ENCODE results near the gene SPOCK1. TPM values are rescaled to one million over a fixed set of nuclear protein-coding genes. Genes with fewer than 3 reads are reported as not detected.

Gene SPOCK1
- total and polyA plus RNA-seq, 4 donors = 0.48 to 4.5 (median 0.69) TPM

GRCh38 chr5:137294604-137295003 lies 204.5 kb downstream of the SPOCK1 start:
- no peaks in the 10 kb centered on the region for H3K4me1 ChIP-seq (ENCODE audit: control insufficient read depth in 5 of 5, insufficient read depth in 5 of 5, low read length in 5 of 5)
- H3K36me3 ChIP-seq (ENCODE audit: control insufficient read depth in 4 of 4, insufficient read depth in 4 of 4, low read length in 4 of 4) = no peaks in the 10 kb centered on the region
- TF ChIP-seq CTCF (IDR thresholded peaks at IDR 0.05; ENCODE audit: control extremely low read depth, extremely low read depth) = no peak
- H3K27me3 ChIP-seq (ENCODE audit: control insufficient read depth in 3 of 3, insufficient read depth in 3 of 3, low read length in 2 of 3) = peaks cover 0 to 8% (median 0%) of the 10 kb centered on the region in 3 donors
- no peaks in the 10 kb centered on the region for H3K9me3 ChIP-seq (ENCODE audit: control insufficient read depth in 4 of 4, insufficient read depth in 3 of 4, low read length in 3 of 4)
- 55 to 85% methylated on average over 1 of the region's 1 CpG for WGBS, 2 donors
- no peak overlapping the region for H3K27ac ChIP-seq (ENCODE audit: low read depth in 1 of 2, low read length in 1 of 2)
- ATAC-seq (ENCODE audit: insufficient read depth, low FRiP score) = no peak
- no peak overlapping the region for H3K9ac ChIP-seq (ENCODE audit: insufficient read depth in 1 of 2, low read length in 2 of 2)
- no peak for DNase-seq
- H3K4me3 ChIP-seq = no peak overlapping the region

DNA sequence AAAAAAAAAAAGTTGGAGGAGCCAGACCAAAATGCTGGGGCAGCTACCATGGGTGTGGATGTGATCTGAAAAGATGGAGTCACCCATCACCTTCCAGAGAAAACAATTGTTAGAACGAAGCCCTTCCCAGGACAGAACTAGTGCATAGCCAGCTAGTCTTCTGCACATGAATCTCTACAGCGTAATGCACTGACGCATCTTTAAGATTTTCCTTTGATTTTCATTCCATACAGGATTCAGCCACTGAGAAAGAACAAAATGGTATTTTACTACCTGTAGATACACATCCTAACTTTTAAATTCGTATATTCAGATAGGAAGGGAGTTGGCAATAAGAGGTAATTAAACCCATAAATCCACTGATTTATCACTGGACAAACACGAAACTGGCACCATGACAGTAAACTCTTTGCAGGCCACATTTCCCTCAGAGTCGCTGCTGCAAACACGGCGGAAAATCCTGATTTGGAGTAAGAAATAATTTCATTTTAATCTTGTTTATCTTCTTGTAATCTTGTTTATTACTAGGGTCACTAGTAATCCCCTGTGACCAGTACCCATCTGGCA lies 206.6 kb downstream of the SPOCK1 start:
- no peak for ATAC-seq (ENCODE audit: insufficient read depth, low FRiP score)

GRCh38 chr5:137291436-137291835 lies 207.7 kb downstream of the SPOCK1 start:
- Histone ChIP-seq H3K27me3 (ENCODE audit: control insufficient read depth in 3 of 3, insufficient read depth in 3 of 3, low read length in 2 of 3) (peaks cover 0 to 3% (median 0%) of the 10 kb centered on the region in 3 donors), H3K4me1 (ENCODE audit: control insufficient read depth in 5 of 5, insufficient read depth in 5 of 5, low read length in 5 of 5) (no peaks in the 10 kb centered on the region), H3K9ac (ENCODE audit: insufficient read depth in 1 of 2, low read length in 2 of 2) (no peak overlapping the region), H3K9me3 (ENCODE audit: control insufficient read depth in 4 of 4, insufficient read depth in 3 of 4, low read length in 3 of 4) (no peaks in the 10 kb centered on the region), H3K4me3 (no peak overlapping the region), H3K36me3 (ENCODE audit: control insufficient read depth in 4 of 4, insufficient read depth in 4 of 4, low read length in 4 of 4) (no peaks in the 10 kb centered on the region), H3K27ac (ENCODE audit: low read depth in 1 of 2, low read length in 1 of 2) (no peak overlapping the region)
- TF ChIP-seq CTCF (IDR thresholded peaks at IDR 0.05; ENCODE audit: control extremely low read depth, extremely low read depth) = no peak
- DNase-seq = no peak
- ATAC-seq (ENCODE audit: insufficient read depth, low FRiP score) = no peak
- 30 to 42% methylated on average over 2 of the region's 2 CpGs for WGBS, 2 donors

More for the DNA sequence above, 206.6 kb downstream of the SPOCK1 start:
- TF ChIP-seq CTCF (IDR thresholded peaks at IDR 0.05; ENCODE audit: control extremely low read depth, extremely low read depth) = no peak
- Histone ChIP-seq H3K36me3 (ENCODE audit: control insufficient read depth in 4 of 4, insufficient read depth in 4 of 4, low read length in 4 of 4) (no peaks in the 10 kb centered on the region), H3K27ac (ENCODE audit: low read depth in 1 of 2, low read length in 1 of 2) (no peak overlapping the region), H3K9ac (ENCODE audit: insufficient read depth in 1 of 2, low read length in 2 of 2) (no peak overlapping the region), H3K4me3 (no peak overlapping the region), H3K27me3 (ENCODE audit: control insufficient read depth in 3 of 3, insufficient read depth in 3 of 3, low read length in 2 of 3) (peaks cover 0 to 8% (median 0%) of the 10 kb centered on the region in 3 donors), H3K4me1 (ENCODE audit: control insufficient read depth in 5 of 5, insufficient read depth in 5 of 5, low read length in 5 of 5) (no peaks in the 10 kb centered on the region), H3K9me3 (ENCODE audit: control insufficient read depth in 4 of 4, insufficient read depth in 3 of 4, low read length in 3 of 4) (no peaks in the 10 kb centered on the region)
- DNase-seq = no peak
- 68 to 77% methylated on average over 8 of the region's 8 CpGs for WGBS, 2 donors

- Histone ChIP-seq H3K9ac (ENCODE audit: insufficient read depth in 1 of 2, low read length in 2 of 2) (no peak overlapping the region), H3K36me3 (ENCODE audit: control insufficient read depth in 4 of 4, insufficient read depth in 4 of 4, low read length in 4 of 4) (no peaks in the 10 kb centered on the region), H3K4me1 (ENCODE audit: control insufficient read depth in 5 of 5, insufficient read depth in 5 of 5, low read length in 5 of 5) (no peaks in the 10 kb centered on the region), H3K27ac (ENCODE audit: low read depth in 1 of 2, low read length in 1 of 2) (no peak overlapping the region), H3K4me3 (no peak overlapping the region), H3K27me3 (ENCODE audit: control insufficient read depth in 3 of 3, insufficient read depth in 3 of 3, low read length in 2 of 3) (peaks cover 0 to 3% (median 0%) of the 10 kb centered on the region in 3 donors), H3K9me3 (ENCODE audit: control insufficient read depth in 4 of 4, insufficient read depth in 3 of 4, low read length in 3 of 4) (no peaks in the 10 kb centered on the region)
- DNase-seq (no peak), ATAC-seq (ENCODE audit: insufficient read depth, low FRiP score) (no peak)
- no peak for TF ChIP-seq CTCF (IDR thresholded peaks at IDR 0.05; ENCODE audit: control extremely low read depth, extremely low read depth)
- WGBS, 2 donors = 53 to 70% methylated on average over 1 of the region's 1 CpG
Measured at GRCh38 chr5:137291031-137291430, 208.1 kb downstream of the SPOCK1 start.
